ENCODE measurements around the gene JAZF1. TPM values are rescaled to one million over a fixed set of nuclear protein-coding genes. Genes with fewer than 3 reads are reported as not detected.

Gene JAZF1
- total and polyA plus RNA-seq, 2 of the 8 experiments (the other 6 are each of a cell fraction or from before 2014, with no cell fraction given): 2.6 to 21.8 TPM

- Histone ChIP-seq H2AK5ac (ENCODE audit: low read depth, low read length) (no peak overlapping the region), H4K91ac (replicated peaks; ENCODE audit: insufficient read length, low read length) (no peak overlapping the region), H3K79me2 (ENCODE audit: control insufficient read depth in 1 of 2, insufficient read depth in 2 of 2, low read length in 2 of 2) (no peaks in the 10 kb centered on the region), H3K27ac (ENCODE audit: low read depth, low read length) (no peak overlapping the region), H2BK5ac (ENCODE audit: low read depth, low read length) (no peak overlapping the region), H2AFZ (ENCODE audit: low read length) (no peak overlapping the region), H3K18ac (ENCODE audit: extremely low read depth, low read length) (no peak overlapping the region), H2BK15ac (ENCODE audit: low read length) (no peak overlapping the region), H2BK20ac (ENCODE audit: low read length) (no peak overlapping the region), H3K56ac (replicated peaks; ENCODE audit: insufficient read length, low read depth, low read length) (no peak overlapping the region), H3K14ac (ENCODE audit: insufficient read length) (no peak overlapping the region), H3K79me1 (ENCODE audit: low read depth, low read length) (0 out of 2 replicates have a peak, but pooled peaks cover 2% of the 10 kb centered on the region), H4K5ac (ENCODE audit: insufficient read length, low read depth, low read length) (no peak overlapping the region), H3K27me3 (replicated peaks in 1 of 4; ENCODE audit: control insufficient read depth in 3 of 4, extremely low read depth in 1 of 4, insufficient read depth in 3 of 4, low read length in 3 of 4) (no peaks in the 10 kb centered on the region), H2BK120ac (replicated peaks; ENCODE audit: low read depth, low read length) (no peak overlapping the region), H4K8ac (ENCODE audit: extremely low read depth, insufficient read depth, low read length) (no peak overlapping the region), H4K20me1 (replicated peaks in 1 of 2; ENCODE audit: control insufficient read depth in 1 of 2, insufficient read depth in 2 of 2, low read length in 2 of 2) (no peaks in the 10 kb centered on the region), H3K4me3 (ENCODE audit: extremely low read depth in 1 of 4, insufficient read depth in 2 of 4, low read depth in 3 of 4, low read length in 4 of 4) (no peak overlapping the region), H2BK12ac (ENCODE audit: low read depth, low read length) (no peak overlapping the region), H3K36me3 (ENCODE audit: control insufficient read depth in 2 of 4, insufficient read depth in 4 of 4, low read length in 3 of 4) (no peaks in the 10 kb centered on the region), H3K4me1 (replicated peaks in 1 of 4; ENCODE audit: control insufficient read depth in 3 of 4, insufficient read depth in 4 of 4, low read length in 3 of 4) (no peaks in the 10 kb centered on the region), H3K4me2 (ENCODE audit: insufficient read depth in 1 of 2, low read depth in 2 of 2, low read length in 2 of 2) (no peak overlapping the region), H3K9ac (replicated peaks in 1 of 4; ENCODE audit: extremely low read depth in 1 of 4, low read depth in 3 of 4, low read length in 3 of 4) (no peak overlapping the region), H3K4ac (replicated peaks; ENCODE audit: insufficient read length, low read depth, low read length) (no peak overlapping the region), H3K23ac (ENCODE audit: insufficient read length) (no peak overlapping the region), H3K9me3 (ENCODE audit: insufficient read depth in 2 of 2, low read depth in 1 of 2, low read length in 1 of 2) (no peaks in the 10 kb centered on the region), H3K23me2 (ENCODE audit: low read depth, low read length) (no peaks in the 10 kb centered on the region)
- WGBS, 2 experiments (ENCODE audit: extremely low coverage in 1 of 2, insufficient coverage in 1 of 2, insufficient read length in 1 of 2, insufficient replicate concordance in 2 of 2, low coverage in 1 of 2, low lambda C conversion rate in 2 of 2, missing lambda C conversion rate in 1 of 2): 99% methylated on average over 5 of the region's 5 CpGs; no CpG with 5 or more reads in 1 of the 2 experiments
- ChIA-PET POLR2A (ENCODE audit: partially characterized antibody) (interaction anchor here (0.6 kb wide), 1 partner anchor 842 kb away, joined by 3 read pairs; no protein-coding TSS in a partner anchor), CTCF (ENCODE audit: partially characterized antibody) (interaction anchor here (1.0 to 1.3 kb wide), 2 partner anchors 13 to 58 kb away, joined by 4 to 7 read pairs; no protein-coding TSS in a partner anchor)
- DNase-seq (ENCODE audit: low read depth in 1 of 2, low spot score in 2 of 2) (no peak), FAIRE-seq (no peak)
- no peak for TF ChIP-seq RAD21 (IDR thresholded peaks at IDR 0.05 in 1 of 2, conservative IDR thresholded peaks at IDR 0.05 in 1 of 2; ENCODE audit: low read depth in 2 of 2, low read length in 2 of 2)
- no peak for TF ChIP-seq POLR2A (IDR thresholded peaks at IDR 0.05; ENCODE audit: control extremely low read depth in 1 of 2, low read depth in 2 of 2, low read length in 2 of 2)
- no peak for TF ChIP-seq HDAC6 (IDR thresholded peaks at IDR 0.05; ENCODE audit: low read depth, low read length)
Observed at GRCh38 chr7:27961255-27961654, 219.3 kb downstream of the JAZF1 start.

All from H1 (cell line).